SHP77 treated with DMSO at 0.1 percent for 48 hours (cell line): ENCODE results near the gene PYY.
"Not testable (repeated sequence)": the region's sequence is repeated elsewhere in the genome, so short reads cannot be mapped to it uniquely, and the experiment has no call there.

Source experiments
- DNase-seq: peaks from one replicate; lab custom pipeline; 2025; lab: John Stamatoyannopoulos, UW

PYY gene

DNA sequence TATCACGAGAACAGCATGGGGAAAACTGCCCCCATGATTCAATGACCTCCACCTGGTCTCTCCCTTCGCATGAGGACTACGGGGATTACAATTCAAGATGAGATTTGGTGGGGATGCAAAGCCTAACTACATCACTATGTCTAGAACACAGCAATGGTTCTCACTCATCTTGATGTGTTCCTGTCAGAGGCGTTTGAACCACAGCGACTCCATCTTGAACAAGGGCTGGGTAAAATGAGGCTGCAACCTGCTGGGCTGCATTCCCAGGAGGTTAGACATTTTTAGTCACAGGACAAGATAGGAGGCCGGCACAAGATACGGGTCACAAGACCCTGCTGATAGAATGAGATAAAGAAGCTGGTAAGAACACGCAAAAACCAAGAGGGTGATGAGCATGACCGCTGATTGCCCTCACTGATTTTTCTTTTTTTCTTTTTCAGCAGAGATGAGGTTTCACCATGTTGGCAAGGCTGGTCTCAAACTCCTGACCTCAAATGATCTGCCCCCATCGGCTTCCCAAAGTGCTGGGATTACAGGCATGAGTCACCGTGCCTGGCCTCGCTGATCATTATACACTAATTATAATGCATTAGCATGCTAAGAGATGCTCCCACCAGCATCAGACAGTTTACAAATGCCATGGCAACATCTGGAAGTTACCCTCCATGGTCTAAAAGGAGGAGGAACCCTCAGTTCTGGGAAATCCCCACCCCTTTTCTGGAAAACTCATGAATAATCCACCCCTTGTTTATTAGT is 8.5 kb downstream of the PYY start:
- no peak for DNase-seq

DNA sequence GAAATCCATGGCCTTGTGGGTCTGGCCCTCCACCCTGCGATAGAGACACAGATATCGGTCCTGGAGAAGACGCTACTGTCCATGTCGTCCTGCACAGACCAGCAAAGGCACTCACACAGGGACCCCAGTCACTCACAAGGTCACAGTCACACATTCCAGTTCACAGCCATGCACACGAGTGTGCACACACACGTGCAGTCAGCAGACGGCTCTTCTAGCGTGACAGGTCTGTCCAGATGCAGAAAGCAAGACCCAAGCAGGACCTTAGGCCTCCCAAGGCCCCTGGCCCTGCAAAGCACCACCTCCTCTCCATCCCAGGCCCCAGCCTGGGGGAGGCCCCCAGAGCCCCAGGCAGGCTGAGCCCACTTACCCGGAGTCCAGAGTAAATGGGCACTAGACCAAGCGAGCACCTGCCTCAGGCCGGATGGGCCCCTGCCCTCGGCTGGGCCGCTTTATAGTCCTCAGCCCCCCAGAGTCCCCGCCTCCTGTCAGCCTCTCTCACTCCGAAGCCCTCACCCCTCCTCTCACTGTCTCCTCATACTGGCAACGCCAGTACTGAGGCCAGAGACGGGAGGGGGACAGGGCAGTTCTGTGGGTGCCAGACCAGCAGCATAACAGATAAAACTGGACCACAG is 11.6 kb downstream of the PYY start, which contains the start of gene PPY:
TSS of gene PPY (minus strand) at position 426 of the 635 bp plus-strand sequence. CDS start 822 bp downstream, outside the sequence.
- no peak for DNase-seq

DNA sequence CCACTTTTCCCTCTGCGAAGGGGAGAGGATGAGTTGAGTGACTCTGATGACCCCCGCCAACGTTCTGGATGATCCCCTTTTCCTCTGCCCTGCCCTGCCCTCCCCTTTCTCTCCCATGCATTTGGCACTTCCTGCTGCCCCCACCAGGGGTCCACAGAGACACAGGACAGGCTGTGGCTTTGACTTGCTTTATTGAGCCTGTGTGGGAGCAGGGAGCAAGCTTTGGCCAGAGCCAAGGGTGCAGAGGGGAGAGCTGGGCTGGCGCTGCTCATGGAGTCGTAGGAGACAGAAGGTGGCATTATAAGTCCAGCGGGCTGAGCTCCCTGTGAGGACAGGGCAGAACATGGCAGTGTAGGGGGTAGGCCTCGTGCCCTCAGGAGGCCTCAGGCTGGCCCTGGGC is 13.1 kb downstream of the PYY start:
- no peak for DNase-seq

DNA sequence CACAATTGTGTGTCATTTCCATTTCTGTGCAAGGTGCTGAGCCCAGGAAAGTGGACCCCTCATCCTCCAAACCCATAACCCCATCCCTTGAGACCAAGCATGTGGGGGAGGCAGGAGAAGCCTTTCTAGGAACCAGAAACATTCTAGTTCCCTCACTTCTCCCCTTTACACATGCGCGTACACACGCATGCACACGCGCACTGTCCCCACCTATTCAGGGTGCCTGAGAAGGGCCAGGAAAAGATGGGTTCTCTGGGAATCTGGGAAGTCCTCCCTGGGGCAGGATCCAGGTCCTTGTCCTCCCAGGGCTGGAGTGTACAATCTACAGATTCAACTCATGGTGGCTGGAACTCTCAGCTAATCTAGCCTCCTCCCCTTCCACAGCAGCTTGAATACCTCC is 13.9 kb downstream of the PYY start:
- DNase-seq = no peak

DNA sequence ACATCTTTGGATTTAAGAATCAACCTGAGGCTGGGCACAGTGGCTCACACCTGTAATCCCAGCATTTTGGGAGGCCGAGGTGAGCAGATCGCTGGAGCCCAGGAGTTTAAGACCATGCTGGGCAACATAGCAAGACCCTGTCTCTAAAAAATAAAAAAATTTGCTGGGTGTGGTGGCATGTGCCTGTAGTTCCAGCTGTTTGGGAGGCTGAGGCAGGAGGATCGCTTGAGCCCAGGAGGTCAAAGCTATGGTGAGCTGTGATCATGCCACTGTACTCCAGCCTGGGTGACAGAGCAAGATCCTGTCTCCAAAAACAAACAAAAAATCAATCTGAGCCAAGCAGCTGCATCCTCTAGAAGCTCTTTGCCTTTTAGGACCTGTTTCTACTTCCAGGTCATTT is 14.3 kb downstream of the PYY start:
- not testable (repeated sequence) for DNase-seq

DNA sequence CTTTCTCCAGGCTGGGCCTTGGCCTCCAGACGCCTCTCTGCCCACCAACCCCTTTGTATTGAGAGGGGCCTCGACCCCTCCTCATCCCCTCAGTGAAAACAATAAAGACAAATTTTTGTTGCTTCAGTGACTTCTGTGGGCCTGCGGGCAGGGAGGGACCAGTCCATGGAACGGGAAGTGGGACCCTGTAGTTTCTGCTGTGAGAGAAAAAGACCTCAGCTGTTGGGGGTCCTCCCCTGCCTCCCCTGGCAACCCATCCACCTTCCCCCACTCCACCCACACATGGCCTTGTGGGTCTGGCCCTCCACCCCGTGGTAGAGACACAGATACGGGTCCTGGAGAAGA is 14.9 kb downstream of the PYY start:
- DNase-seq = no peak

DNA sequence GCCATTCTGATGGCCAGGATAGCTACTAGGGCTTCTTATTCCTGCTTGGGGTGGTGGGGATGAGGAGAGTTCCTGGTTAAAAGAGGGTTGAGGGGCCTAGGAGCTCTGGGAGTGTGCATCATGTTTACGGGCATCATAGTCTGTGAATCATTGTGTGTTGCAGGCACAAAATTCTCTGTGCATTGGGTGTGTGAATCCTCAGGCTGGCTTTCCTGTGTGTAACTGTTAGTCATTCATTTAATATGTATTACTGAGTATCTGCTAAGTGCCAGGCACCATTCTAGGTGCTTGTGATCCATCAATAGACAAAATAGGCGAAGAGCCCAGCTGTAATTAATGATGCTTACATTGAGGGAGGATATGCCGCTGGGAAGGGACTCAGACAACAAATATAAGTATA is 17.3 kb downstream of the PYY start:
- DNase-seq = no peak

DNA sequence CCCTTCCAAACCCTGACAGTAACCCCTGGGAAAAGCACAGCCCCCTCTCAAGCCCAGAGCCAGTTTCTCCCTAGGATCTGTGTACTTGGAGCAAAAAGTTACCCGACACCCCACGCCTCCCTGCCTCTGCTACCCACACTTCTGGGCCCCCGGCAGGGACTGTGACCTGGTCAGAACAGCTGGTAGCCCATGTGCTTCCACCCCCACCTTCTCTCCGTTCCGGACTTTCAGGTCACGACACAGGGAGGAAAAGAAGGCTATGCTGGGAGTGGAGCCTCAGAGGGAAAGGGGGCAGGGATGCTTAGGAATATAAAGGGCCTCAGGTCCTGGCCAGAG is 17.8 kb downstream of the PYY start:
- DNase-seq = no peak

DNA sequence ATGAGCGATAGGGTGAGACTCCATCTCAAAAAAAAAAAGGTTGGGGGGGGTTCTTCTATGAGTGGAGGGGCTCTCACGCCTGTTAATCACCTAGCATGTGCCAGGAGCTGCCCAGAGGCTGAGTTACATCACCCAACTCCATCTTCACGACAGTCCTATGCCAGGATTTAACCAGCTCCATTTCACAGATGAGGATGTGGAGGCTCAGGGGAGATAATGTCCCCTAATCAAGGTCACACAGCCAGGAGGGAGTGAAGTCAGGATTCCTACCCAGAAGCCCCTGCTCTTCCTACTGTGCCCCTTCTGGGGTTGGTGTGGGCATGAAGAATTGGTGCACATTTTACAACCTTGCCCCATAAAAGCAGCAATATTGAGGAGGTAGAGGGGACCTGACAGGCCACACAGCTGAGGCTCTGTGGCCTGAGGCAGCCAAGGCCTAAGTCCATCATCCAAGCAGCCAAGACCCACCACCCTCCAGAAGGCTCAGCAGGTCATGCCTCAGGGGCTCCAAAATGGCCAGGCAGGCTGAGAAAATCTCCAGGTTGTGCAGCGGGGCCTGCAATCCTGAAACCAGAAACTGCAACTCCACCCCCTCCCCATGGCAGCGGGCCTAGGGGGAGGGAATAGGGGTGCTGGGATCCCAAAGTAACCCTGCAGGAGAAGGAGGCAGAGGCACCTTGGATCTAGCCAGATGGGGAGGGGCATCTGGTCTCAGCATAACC is 18.4 kb downstream of the PYY start:
- DNase-seq = no peak

DNA sequence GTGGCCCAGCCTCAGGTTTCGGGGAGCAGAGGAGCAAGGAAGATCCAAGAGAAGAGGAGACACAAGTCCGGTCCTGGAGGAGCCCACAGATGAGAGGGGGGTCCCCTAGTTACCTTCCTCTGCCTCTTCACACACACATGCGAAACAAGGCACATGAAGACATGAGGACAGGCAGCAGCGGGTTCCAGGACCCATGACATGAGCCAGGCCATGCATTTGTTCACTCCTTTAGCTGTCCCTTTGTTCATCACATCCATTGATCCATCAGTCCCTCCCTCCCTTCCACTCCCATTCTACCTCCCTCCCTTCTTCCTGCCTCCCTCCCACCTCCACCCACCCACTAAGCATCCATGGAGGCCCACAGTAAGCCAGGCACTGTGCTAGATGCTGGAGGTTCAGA is 20.8 kb downstream of the PYY start:
- no peak for DNase-seq

DNA sequence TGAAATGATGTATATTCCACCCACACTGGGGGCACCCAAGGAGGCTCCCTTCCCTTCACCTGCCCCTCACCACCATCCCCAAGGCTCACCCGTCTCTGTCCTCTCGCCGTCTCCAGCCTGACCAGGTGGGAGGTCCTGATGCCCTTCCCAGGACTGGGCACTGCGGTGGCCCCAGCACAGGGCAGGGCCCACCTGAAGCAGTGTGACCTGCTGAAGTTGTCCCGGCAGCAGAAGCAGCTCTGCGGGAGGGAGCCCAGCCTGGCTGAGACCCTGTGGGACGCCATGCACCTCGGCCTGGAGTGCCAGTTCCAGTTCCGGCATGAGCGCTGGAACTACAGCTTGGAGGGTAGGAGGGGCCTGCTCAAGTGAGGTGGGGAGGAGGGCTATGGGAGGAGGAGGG is 21.4 kb downstream of the PYY start:
- no peak for DNase-seq

DNA sequence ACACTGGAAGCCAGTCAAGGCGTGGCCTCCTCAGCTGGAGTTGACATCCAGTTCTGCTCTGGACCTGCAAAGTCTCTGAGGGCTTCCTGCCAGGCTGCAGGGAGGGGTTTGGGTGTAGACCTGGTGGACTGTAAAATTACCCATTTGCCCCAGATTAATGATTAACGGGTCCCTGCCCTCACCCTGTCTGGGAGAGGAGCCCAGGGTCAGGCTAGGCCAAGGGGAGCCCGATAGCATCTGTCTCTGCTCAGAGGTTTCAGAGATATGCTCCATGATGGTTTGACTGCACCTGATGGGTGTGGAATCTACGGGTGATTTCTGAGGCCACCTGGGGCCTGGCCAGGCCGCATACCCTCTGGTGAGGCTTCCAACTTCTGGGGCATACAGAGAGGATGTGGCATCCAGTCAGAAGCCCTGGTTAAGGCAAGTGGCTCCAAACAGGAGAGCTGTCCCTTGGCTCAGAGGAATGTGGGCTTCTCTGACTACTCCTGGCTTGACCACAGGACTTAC is 22.6 kb downstream of the PYY start:
- DNase-seq = no peak

DNA sequence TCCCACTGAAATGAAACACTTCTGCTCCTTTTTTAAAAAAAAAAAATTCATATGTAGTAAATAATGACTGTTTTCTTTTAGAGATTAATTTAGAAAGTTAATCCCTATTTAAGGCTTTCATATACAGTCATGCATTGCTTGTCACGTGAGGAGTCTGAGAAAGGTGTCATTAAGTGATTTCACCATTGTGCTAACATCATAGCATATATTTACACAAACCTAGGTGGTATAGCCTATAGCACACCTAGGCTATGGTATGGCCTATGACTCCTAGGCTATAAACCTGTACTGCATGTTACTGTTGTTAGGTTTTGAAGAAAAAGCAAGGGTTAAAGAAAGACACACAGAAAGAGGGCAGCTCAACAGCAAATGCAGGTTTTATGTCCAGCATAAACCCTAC is 25.1 kb downstream of the PYY start:
- no peak for DNase-seq

DNA sequence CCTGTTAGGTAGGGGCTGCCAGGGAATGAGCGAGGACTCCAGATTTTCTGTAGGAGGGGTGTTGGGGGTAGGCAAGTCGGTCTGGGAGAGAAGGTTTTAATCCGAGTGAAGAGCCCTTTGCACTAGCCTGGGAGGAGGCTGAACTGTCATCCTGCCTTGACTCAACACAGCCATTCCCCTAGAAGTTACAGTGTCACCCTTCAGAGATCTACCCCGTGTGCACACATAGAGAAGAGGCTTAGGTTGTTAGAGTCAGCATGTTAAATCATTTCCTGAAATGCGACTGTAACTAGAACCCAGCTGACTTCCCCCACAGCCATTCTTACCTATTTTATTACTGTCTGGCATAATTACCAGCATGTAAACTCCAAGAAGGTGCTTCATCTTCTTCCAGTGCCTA is 25.8 kb downstream of the PYY start:
- not testable (repeated sequence) for DNase-seq

DNA sequence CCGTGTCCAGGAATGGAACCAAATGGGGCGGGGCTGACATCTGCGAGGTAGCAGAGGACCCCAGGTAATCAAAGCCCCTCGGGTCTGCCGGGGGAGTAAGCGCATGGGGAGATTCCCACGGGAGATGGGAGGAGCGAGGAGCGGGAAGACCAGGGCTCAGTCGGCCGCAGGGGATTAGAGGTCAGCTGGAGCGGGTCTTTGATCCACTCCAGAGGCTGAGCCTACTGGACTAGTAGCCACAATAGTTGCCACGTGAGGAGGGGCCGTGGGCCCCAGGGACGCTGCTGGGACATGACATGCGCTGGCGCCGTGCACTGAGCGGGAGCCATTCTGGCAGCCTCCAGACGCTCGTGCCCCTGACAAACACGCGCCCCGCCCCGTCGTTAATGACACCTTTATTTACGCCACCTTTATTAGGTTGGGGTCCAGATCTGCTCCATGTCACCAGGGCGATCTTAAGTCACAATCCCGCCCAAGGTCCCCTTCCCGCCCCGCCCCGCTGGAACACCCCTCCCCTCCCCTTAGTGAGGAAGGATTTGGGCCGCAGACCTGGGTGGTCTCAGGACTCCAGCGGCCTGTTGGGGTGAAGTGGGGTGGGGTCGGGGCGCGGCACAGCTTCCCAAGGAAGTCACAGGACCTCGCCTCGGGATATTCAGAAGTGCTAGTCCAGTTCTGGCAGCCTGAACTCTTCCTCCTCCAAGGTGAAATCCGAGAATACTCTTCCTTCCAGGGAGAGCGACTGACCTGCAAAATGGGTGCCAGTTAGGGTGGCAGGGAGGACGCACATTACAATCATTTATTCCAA is 26.5 kb downstream of the PYY start:
- DNase-seq = no peak

DNA sequence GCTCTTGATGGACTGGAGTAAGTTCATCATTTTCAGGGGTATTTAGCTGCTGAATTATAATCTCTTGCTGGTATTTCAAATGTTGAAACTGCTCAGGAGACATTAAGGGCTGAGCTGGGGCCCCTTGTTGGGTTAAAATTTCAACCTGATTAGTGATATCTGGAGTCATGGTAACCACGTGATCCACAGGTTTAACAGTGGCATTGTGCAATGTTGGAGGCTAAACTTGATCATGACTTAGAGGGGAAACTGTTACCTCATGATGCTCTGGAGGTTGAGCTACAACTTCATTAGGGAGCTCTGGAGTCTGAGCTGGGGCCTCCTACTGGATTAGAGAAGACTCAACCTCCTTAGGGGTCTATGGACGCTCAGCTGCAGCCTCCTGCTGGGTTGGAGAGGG is 29.2 kb downstream of the PYY start:
- DNase-seq = no peak

DNA sequence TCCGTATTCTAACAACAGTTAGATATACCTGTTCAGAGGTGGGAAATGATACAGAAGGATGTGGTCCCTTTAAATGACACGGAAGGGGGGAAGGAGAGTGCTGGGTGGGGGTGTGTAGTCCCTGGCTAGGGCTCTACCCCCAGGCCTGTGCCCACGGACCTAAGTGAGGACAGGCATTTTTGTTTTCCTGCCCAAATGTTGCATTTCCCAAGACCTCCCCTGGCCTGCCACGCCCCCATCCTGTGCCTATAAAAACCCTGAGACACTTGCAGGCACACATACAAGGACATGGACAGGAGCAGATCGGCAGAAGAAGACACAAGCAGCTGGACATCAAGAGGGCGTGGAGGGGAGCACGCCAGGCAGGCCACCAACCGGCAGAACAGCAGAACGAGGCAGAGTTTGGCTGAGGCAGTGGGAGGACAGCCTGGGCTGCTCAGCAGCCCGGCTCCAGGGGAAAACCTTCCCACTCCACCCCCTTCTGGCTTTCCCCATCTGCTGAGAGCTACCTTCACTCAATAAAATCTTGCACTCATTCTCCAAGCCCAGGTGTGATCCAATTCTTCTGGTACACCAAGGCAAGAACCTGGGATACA is 33.1 kb downstream of the PYY start:
- no peak for DNase-seq

DNA sequence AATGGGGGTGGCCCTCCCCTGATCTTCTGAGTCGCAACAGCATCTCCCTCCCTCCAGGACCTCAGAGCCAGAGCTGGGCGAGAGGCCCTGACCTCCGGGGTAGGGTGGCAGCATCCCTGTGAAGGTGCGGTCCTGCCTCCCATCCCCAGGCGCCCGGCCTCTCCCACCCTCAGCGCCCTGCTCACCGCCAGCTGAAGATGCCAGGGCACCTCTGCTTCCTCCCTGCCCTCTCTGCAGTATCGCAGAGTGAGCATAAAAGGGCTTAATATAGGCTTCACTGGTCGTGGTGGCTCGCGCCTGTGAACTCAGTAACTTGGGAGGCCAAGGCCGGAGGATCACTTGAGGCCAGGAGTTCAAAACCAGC is 35.7 kb downstream of the PYY start:
- DNase-seq = no peak

DNA sequence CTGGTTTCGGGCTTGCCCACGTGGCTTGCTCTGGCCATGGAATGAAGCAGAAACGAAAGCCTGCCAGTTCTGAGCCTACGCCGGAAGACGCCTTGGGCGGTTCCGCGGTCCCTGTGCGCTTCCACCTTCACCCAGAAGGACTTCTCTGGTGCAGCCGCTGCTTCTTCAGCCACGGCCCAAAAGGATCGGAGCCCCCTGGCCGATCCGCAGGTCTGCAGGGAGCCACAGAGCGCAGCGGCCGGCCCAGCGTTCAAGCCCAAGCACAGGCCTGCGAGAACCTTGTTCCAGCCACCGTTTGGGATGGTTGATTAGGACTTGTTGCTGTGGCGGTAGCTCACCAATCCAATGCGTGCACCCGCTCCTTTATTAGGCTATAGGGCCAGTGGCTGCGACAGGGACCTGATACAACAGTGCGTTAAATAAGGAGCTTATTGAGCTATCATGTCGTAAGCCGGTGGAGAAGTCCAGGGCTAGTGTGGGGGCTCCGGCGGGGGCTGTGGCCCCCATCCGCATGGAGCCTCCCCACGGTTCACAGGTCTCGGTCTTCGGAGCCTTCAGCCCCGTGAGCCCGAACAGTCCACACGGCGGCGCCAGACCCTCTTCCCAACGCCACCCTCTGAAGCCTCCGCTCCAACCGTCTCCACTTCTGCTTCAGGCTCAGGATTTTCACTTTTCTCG is 36.3 kb downstream of the PYY start:
- DNase-seq = no peak

DNA sequence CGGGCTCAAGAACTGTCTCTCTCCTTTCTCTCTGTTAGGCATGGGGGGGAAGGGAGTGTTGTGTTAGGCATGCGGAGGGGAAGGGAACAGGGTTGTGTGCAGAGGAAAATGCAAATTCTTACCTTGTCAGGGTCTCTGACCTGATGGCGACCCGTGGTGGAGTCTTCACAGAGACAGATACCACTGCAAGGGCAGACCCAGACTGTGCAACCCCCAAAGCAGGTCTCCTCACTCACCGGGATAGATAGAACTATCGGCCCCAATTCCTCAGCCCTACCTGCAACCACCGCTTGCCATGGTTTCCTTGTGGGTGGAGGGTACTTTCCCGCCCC is 36.8 kb downstream of the PYY start:
- DNase-seq = no peak

DNA sequence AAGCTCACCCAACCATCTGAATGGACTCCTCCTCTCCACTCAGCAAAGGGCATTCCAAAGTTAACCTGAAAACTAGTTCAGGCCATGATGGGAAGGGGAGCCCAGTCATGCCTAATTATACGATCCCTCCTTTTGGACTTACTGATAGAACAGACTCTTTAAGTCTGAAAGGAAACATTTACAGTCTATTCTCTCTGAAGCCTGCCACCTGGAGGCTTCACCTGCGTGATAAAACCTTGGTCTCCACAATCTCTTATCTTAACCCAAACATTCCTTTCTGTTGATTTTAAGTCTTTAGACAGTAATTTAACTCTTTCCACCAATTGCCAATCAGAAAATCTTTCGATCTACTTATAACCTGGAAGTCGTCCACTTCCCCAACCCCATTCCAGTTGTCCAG is 37.4 kb downstream of the PYY start:
- no peak for DNase-seq

DNA sequence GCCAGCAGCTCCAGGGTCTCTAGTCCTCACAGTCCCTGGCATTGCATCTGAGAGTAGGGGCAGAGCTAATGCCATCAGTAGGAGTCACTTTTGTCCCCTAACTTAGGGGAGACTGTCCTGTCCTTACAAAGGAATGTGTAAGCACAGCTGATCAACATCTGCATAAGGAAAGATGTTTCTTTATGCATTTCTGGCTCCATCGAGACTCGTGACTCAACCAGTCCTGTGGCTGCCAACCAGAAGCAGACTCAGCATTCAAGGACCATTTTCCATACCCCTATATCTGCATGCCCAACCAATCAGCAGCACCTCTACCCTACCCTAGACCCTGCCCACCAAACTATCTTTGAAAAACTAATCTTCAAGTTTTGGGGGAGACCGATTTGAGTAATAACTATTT is 38.2 kb downstream of the PYY start:
- DNase-seq = no peak
